Endothelial cell of umbilical vein (primary cell): ENCODE data around the gene ACER3.
"Not testable (repeated sequence)": the region's sequence is repeated elsewhere in the genome, so short reads cannot be mapped to it uniquely, and the experiment has no call there.

Source experiments
- CTCF ChIP-seq, 2 donors: IDR thresholded peaks; 1 replicate in 1 of 2; 2 replicates in 1 of 2; pipeline ENCODE4 v1.5.1; 2011; ENCODE audit warnings: low read length in 2 of 2, mild to moderate bottlenecking in 2 of 2, moderate library complexity in 2 of 2, control low read depth in 1 of 2, inconsistent platforms in 1 of 2, low read depth in 1 of 2; ENCODE audit not compliant: insufficient read depth in 1 of 2; ENCODE audit errors: extremely low read depth in 1 of 2
- EZH2 ChIP-seq: IDR thresholded peaks from 2 replicates; pipeline ENCODE4 v1.6.1; 2012; ENCODE audit warnings: borderline replicate concordance, low read depth, mild to moderate bottlenecking, moderate library complexity, low read length, inconsistent platforms; ENCODE audit not compliant: severe bottlenecking
- FOS ChIP-seq: IDR thresholded peaks from 2 replicates; pipeline ENCODE4 v1.6.1; 2011; ENCODE audit warnings: mild to moderate bottlenecking, low read length, moderate library complexity, borderline replicate concordance; ENCODE audit not compliant: insufficient read depth
- GATA2 ChIP-seq: IDR thresholded peaks from 2 replicates; pipeline ENCODE4 v1.7.0; 2011; ENCODE audit warnings: low read depth, mild to moderate bottlenecking, moderate library complexity, mixed read lengths, low read length; ENCODE audit not compliant: insufficient read length, insufficient read depth
- JUN ChIP-seq: IDR thresholded peaks from 2 replicates; pipeline ENCODE4 v1.6.1; 2011; ENCODE audit warnings: borderline replicate concordance, low read depth; ENCODE audit not compliant: insufficient read length, insufficient read depth
- MAX ChIP-seq: IDR thresholded peaks from 2 replicates; pipeline ENCODE4 v1.6.1; 2011; ENCODE audit not compliant: insufficient read depth, insufficient read length
- MYC ChIP-seq: IDR thresholded peaks from one replicate; pipeline ENCODE4 v1.6.1; 2011; ENCODE audit warnings: mild to moderate bottlenecking, low read depth, low read length
- POLR2A ChIP-seq: IDR thresholded peaks from 2 replicates; pipeline ENCODE4 v1.6.1; 2012; ENCODE audit warnings: low read depth, mild to moderate bottlenecking, control low read depth, low read length
- POLR2AphosphoS5 ChIP-seq: IDR thresholded peaks from 2 replicates; pipeline ENCODE4 v1.6.1; 2012; ENCODE audit warnings: low read depth, mild to moderate bottlenecking, control low read depth, low read length, moderate library complexity; ENCODE audit not compliant: insufficient read depth

GRCh38 chr11:77018396-77018924 lies 157.7 kb downstream of the ACER3 start:
- not testable (repeated sequence) for TF ChIP-seq CTCF (IDR thresholded peaks at IDR 0.05; ENCODE audit: extremely low read depth in 1 of 2, insufficient read depth in 1 of 2, low read depth in 1 of 2, low read length in 2 of 2); POLR2A; EZH2; MAX; POLR2AphosphoS5; MYC; FOS; JUN; GATA2
